Activated naive CD8-positive, alpha-beta T cell treated with anti-CD3 and anti-CD28 coated beads for 36 hours (primary cell): ENCODE measurements around the gene PRKRIP1. TPM values are rescaled to one million over a fixed set of nuclear protein-coding genes. Genes with fewer than 3 reads are reported as not detected.

ENCODE experiments used
- DNase-seq: peaks from one replicate; pipeline ENCODE4 v3.0.0; 2021
- H3K27ac Mint-ChIP-seq: one replicate; pipeline ENCODE4 v1.8.0; 2022; ENCODE audit warnings: mild to moderate bottlenecking, moderate library complexity, mixed read lengths
- H3K27me3 Mint-ChIP-seq: one replicate; pipeline ENCODE4 v1.8.0; 2022; ENCODE audit warnings: mild to moderate bottlenecking, mixed read lengths
- H3K36me3 Mint-ChIP-seq: one replicate; pipeline ENCODE4 v1.8.0; 2021; ENCODE audit warnings: mild to moderate bottlenecking, mixed read lengths
- H3K4me1 Mint-ChIP-seq: one replicate; pipeline ENCODE4 v1.8.0; 2021; ENCODE audit warnings: mixed read lengths
- H3K4me3 Mint-ChIP-seq: one replicate; pipeline ENCODE4 v1.8.0; 2022; ENCODE audit warnings: mild to moderate bottlenecking, moderate library complexity, mixed read lengths
- H3K9me3 Mint-ChIP-seq: one replicate; pipeline ENCODE4 v1.8.0; 2022; ENCODE audit warnings: mixed read lengths
- total RNA-seq, 2 experiments: library from RNA; stranded (reverse); gene quantifications; one replicate each; pipeline ENCODE4 v1.2.3, GENCODE V29; 2021

The PRKRIP1 gene
- total RNA-seq, 2 experiments from 2014 or later = 25.1 to 25.2 TPM

DNA sequence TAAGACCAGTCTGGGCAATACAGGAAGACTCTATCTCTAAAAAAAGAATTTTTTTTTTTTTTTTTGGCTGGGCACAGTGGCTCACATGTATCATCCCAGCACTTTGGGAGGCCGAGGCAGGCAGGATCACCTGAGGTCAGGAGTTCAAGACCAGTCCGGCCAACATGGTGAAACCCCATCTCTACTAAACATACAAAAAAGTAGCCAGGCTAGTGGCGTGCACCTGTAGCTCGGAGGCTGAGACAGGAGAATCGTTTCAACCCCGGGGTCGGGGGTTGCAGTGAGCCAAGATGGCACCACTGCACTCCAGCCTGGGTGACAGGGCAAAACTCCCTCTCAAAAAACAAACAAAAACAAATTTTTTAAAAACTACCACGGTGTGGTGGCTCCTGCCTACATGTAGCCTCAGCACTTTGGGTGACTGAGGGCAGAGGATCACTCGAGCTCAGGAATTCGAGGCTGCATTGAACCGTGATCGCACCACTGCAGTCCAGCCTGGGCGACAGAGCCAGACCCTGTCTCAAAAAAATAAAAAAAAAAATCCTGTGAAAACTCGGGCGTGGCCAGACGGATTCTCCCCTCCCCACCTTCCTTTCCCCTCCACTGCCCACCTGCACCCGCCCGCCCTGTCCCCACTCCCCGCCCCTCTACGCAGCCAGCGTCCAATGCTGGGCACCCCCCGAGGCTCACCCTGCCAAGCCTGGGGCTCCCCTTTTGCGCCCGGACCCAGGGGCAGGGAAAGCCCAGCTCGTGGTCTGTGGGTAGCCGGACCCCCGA lies 36.5 kb downstream of the PRKRIP1 start:
- H3K4me3 Mint-ChIP-seq = peak overlapping the region; percentile 76
- H3K36me3 Mint-ChIP-seq = peaks cover 13% of the 10 kb centered on the region
- H3K4me1 Mint-ChIP-seq = peaks cover 43% of the 10 kb centered on the region
- no peaks in the 10 kb centered on the region for H3K9me3 Mint-ChIP-seq
- H3K27ac Mint-ChIP-seq = peak overlapping the region; percentile 92
- no peaks in the 10 kb centered on the region for H3K27me3 Mint-ChIP-seq
- DNase-seq = no peak

DNA sequence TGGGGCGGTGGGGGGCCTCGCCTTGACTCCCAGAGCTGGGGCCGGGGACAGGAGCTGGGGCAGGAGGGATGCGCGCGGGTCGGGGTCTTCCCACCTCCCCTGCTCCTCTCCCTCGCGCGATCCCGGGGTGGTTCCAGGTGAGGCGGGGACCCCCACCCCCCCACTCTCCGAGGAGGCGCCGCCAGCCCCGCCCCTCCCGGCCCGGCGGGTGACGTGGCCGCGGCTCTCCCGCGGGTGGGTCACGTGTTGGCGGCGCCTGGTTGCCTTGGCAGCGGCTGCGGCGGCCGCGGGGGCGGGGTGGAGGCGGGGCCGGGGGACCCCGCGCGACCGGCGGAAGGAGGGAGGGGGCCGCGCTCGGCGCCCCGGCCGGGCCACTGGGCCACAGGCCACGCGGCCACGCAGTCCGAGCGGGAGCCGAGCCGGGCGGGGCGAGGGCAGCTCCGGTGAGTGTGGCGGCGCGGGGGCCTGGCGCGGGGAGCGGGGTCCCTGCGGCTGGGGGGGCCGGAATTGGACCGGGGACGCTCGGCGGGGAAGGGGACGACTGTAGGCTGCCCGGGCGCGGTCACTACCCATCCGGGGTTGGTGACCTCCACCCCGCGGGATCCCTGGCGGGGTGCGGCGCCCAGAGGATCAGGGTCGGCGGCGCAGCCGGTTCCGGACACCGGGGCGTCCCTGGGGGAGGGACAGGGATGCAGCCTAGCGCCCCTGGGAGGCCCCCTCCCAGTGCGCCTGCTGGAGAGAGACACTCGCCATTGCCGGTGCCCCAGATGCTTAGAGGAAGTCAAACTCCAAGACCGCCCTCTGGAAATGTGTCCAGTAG lies 37.3 kb downstream of the PRKRIP1 start, which contains the start of gene ORAI2:
Gene ORAI2, plus strand, starts transcription at position 357 of the 820 bp plus-strand sequence. CDS start 5,382 bp downstream, outside the sequence.
- peaks cover 40% of the 10 kb centered on the region for H3K4me1 Mint-ChIP-seq
- peaks cover 6% of the 10 kb centered on the region for H3K36me3 Mint-ChIP-seq
- no peaks in the 10 kb centered on the region for H3K27me3 Mint-ChIP-seq
- peak within 1 kb of the TSS; percentile 89 for H3K4me3 Mint-ChIP-seq
- H3K9me3 Mint-ChIP-seq = no peaks in the 10 kb centered on the region
- peak within 1 kb of the TSS; percentile 92 for H3K27ac Mint-ChIP-seq
- DNase-seq = peak; percentile 90

DNA sequence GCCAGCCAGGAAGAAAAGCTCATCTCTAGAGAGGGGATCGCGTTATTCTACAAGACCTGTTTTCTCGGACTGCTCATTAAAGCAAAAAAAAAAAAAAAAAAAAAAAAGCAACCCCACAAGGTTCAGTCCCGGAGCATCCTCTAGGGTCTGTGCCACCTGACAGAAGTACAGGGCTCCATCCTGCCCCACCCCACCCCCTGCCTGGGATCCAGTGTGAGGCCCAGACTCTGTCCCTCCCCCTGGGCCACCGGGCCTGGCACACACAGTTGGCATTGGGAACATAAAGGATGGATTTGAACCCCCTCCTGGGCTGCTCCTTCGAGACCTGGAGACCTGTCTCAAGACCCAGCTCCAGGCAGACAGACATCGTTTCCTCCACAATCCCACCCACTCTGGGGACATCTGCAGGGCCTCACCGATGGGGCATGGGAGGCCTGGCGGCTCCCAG lies 37.9 kb downstream of the PRKRIP1 start:
- Mint-ChIP-seq H3K9me3 (no peaks in the 10 kb centered on the region), H3K4me1 (peaks cover 40% of the 10 kb centered on the region)

DNA sequence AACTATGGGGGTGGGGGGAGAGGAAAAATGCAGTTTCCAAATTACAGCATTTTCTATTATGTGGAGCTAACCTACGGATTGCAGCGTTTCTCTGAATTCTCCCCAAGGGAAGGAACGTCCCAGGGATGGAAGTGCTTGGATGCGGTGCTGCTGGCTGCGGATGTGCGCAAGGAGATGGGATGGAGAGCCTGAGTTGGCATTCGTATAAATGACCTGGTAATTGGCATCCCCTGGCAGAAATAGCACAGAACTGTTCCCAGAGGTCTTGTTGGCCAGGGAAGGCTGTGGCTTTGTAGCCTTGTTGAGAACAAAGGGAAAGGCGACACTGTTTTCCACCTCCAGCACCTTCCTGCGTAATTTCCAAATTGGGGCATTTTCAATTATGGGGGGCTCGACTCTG lies 40.0 kb downstream of the PRKRIP1 start:
- peaks cover 7% of the 10 kb centered on the region for H3K36me3 Mint-ChIP-seq
- no peaks in the 10 kb centered on the region for H3K9me3 Mint-ChIP-seq
- no peaks in the 10 kb centered on the region for H3K27me3 Mint-ChIP-seq
- DNase-seq = no peak
- H3K4me3 Mint-ChIP-seq = no peak overlapping the region
- no peak overlapping the region for H3K27ac Mint-ChIP-seq
- peaks cover 26% of the 10 kb centered on the region for H3K4me1 Mint-ChIP-seq

More for the DNA sequence above, 37.9 kb downstream of the PRKRIP1 start:
- Mint-ChIP-seq H3K27ac (peak overlapping the region; percentile 72), H3K4me3 (peak overlapping the region; percentile 89), H3K27me3 (no peaks in the 10 kb centered on the region), H3K36me3 (peaks cover 6% of the 10 kb centered on the region)
- no peak for DNase-seq

DNA sequence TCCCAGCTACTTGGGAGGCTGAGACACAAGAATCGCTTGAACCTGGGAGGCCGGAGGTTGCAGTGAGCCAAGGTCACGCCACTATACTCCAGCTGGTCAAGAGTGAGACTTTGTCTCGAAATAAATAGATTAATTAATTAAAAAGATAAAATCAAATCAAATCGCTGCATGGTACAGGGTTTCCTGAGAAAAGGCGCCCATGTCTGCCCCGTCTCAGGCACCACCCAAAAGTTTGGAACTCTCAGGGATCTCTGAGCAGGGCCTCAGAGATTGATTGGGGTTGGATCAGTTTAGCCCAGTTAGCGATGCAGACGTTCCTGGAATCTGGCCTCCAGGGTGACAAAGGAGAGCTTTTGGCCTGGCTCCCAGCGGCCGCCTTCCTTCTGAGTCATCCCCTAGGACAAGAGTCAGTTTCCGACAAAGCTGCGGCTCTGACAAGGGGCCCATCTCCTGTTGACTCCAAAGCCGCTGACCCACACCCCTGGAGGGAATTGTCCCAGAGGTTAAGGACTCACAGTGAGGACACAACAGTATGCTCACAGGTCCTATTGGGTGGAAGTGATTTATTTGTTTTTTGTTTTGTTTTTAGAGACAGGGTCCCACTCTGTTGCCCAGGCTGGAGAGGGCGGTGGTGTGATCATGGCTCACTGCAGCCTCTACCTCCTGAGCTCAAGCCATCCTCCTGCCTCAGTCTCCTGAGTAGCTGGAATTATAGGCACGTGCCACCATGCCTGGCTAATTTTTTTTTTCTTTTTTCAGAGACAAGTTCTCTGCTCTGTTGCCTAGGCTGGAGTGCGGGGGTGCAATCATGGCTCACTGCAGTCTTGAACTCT lies 44.0 kb downstream of the PRKRIP1 start:
- no peaks in the 10 kb centered on the region for H3K27me3 Mint-ChIP-seq
- H3K27ac Mint-ChIP-seq = no peak overlapping the region
- H3K4me1 Mint-ChIP-seq = peaks cover 8% of the 10 kb centered on the region
- H3K9me3 Mint-ChIP-seq = no peaks in the 10 kb centered on the region
- peaks cover 6% of the 10 kb centered on the region for H3K36me3 Mint-ChIP-seq
- H3K4me3 Mint-ChIP-seq = no peak overlapping the region
- DNase-seq = no peak

DNA sequence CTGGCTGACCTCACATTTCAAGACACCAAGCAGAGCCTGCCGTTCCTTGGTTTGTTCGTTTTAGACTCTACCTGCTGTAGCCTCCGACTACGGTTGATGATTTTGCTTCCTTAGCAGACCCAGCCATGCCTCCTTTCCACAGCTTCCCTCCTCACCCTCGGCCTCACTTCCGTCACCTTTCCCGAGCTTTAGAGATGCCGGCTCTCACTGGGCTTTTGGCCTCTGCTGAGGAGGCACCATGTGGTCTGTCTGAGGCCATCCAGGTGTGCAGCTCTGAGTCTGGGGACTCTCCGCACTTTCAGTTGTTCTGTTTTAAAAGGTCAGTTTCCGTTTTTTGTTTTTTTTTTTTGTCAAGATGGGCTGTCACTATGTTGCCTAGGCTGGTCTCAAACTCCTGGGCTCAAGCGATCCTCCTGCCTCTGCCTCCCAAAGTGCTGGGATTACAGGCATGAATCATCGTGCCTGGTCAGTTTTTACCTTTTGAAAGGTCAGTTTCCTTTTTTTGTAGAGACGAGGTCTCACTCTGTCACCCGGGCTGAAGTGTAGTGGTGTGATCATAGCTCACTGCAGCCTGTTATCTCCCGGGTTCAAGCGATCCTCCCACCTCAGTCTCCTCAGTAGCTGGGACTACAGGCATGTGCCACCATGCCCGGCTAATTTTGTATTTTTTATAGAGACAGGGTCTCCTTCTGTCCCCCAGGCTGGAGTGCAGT lies 49.0 kb downstream of the PRKRIP1 start:
- Mint-ChIP-seq H3K9me3 (no peaks in the 10 kb centered on the region), H3K27ac (no peak overlapping the region), H3K4me3 (no peak overlapping the region), H3K27me3 (no peaks in the 10 kb centered on the region), H3K4me1 (peaks cover 10% of the 10 kb centered on the region), H3K36me3 (peaks cover 7% of the 10 kb centered on the region)
- DNase-seq = no peak

DNA sequence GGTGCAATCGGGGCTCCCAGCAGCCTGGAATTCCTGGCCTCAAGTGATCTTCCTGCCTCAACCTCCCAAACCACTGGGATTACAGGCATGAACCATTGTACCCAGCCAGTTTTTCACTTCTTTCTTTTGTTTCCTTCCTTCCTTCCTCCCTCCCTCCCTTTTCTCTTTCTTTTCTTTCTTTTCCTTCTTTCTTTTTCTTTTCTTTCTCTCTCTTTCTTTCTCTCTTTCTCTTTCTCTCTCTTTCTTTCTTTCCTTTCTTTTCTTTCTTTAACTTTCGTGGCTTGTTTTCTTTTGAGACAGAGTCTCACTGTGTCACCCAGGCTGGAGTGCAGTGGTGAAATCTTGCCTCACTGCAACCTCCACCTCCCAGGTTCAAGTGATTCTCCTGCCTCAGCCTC lies 49.5 kb downstream of the PRKRIP1 start:
- H3K4me3 Mint-ChIP-seq = no peak overlapping the region
- H3K27me3 Mint-ChIP-seq = no peaks in the 10 kb centered on the region
- no peak overlapping the region for H3K27ac Mint-ChIP-seq
- H3K4me1 Mint-ChIP-seq = peaks cover 10% of the 10 kb centered on the region
- DNase-seq = no peak
- peaks cover 7% of the 10 kb centered on the region for H3K36me3 Mint-ChIP-seq
- H3K9me3 Mint-ChIP-seq = no peaks in the 10 kb centered on the region

DNA sequence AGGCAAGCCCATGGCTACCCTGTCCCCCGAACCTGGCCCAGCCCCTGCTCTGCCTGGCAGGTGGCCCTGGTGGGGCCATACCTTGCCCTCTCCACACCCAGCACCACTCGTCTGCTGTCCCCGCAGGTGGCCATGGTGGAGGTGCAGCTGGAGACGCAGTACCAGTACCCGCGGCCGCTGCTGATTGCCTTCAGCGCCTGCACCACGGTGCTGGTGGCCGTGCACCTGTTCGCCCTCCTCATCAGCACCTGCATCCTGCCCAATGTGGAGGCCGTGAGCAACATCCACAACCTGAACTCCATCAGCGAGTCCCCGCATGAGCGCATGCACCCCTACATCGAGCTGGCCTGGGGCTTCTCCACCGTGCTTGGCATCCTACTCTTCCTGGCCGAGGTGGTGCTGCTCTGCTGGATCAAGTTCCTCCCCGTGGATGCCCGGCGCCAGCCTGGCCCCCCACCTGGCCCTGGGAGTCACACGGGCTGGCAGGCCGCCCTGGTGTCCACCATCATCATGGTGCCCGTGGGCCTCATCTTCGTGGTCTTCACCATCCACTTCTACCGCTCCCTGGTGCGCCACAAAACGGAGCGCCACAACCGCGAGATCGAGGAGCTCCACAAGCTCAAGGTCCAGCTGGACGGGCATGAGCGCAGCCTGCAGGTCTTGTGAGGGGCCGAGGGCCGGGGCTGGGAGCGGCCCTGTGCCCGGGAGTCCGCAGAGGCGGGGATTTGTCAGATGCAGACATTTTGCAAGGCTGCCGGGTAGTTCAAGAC lies 50.4 kb downstream of the PRKRIP1 start:
- Mint-ChIP-seq H3K4me1 (peaks cover 10% of the 10 kb centered on the region), H3K36me3 (peaks cover 7% of the 10 kb centered on the region), H3K9me3 (no peaks in the 10 kb centered on the region), H3K27me3 (no peaks in the 10 kb centered on the region), H3K27ac (no peak overlapping the region), H3K4me3 (no peak overlapping the region)
- no peak for DNase-seq

DNA sequence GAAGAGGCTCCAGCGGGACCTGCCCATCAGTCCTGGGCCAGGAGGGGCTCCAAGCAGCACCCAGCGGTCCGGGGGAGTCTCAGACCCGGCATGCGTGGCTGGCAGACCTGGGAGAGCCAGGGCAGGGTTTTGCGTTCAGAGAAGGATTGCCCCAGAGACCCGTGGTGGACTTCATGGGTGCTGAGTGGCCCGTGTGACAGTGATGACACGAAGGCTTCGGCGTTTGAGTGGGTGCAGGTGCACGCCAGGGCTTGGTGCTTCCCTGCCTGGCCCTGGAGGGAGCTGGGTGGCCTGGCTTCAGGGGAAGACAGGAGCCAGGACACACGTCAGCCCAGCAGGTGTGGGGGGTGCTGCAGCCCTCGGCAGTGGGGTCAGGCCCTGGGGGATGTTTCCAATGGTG lies 51.1 kb downstream of the PRKRIP1 start:
- no peaks in the 10 kb centered on the region for H3K9me3 Mint-ChIP-seq
- H3K4me1 Mint-ChIP-seq = peaks cover 10% of the 10 kb centered on the region
- H3K36me3 Mint-ChIP-seq = peaks cover 7% of the 10 kb centered on the region
- H3K27me3 Mint-ChIP-seq = no peaks in the 10 kb centered on the region
- H3K27ac Mint-ChIP-seq = no peak overlapping the region
- no peak overlapping the region for H3K4me3 Mint-ChIP-seq
- no peak for DNase-seq

DNA sequence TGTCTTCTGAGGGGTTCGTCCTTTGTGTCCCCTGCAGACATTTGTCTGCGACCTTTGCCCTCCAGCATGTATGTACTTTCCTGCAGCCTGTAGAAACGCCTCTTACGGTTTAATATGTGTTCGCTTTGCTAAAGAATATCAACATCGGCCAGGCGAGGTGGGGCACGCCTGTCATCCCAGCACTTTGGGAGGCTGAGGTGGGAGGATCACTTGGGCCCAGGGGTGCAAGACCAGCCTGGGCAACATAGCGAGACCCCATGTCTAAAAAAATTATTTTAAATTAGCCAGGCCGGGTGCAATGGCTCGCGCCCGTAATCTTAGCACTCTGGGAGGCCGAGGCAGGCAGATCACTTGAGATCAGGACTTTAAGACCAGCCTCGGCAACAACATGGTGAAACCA lies 53.0 kb downstream of the PRKRIP1 start:
- H3K9me3 Mint-ChIP-seq = no peaks in the 10 kb centered on the region
- no peaks in the 10 kb centered on the region for H3K27me3 Mint-ChIP-seq
- H3K4me3 Mint-ChIP-seq = no peak overlapping the region
- DNase-seq = no peak
- no peak overlapping the region for H3K27ac Mint-ChIP-seq
- peaks cover 7% of the 10 kb centered on the region for H3K36me3 Mint-ChIP-seq
- peaks cover 8% of the 10 kb centered on the region for H3K4me1 Mint-ChIP-seq

DNA sequence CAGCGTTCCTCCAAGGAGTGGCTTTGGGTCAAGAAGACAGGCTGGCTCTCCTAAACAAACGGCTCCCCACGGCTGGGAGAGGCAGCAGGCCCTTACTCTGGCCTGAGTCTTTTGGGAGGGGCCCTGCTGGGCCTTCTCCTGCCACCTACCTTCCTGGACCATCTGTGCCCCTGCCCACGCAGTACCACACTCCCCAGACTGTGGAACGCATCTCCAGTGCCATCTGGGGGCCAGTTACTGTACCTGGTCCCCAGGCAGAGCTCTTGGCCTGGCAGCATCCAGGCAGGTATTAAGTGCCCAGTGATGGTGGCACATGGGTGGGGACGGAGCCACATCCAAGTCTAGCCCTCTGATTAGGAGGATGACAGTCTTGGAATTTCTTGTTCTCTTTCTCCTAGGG lies 54.1 kb downstream of the PRKRIP1 start:
- Mint-ChIP-seq H3K4me1 (peaks cover 4% of the 10 kb centered on the region), H3K9me3 (no peaks in the 10 kb centered on the region), H3K27me3 (no peaks in the 10 kb centered on the region), H3K27ac (no peak overlapping the region), H3K4me3 (no peak overlapping the region), H3K36me3 (peaks cover 4% of the 10 kb centered on the region)
- DNase-seq = peak; percentile 42

DNA sequence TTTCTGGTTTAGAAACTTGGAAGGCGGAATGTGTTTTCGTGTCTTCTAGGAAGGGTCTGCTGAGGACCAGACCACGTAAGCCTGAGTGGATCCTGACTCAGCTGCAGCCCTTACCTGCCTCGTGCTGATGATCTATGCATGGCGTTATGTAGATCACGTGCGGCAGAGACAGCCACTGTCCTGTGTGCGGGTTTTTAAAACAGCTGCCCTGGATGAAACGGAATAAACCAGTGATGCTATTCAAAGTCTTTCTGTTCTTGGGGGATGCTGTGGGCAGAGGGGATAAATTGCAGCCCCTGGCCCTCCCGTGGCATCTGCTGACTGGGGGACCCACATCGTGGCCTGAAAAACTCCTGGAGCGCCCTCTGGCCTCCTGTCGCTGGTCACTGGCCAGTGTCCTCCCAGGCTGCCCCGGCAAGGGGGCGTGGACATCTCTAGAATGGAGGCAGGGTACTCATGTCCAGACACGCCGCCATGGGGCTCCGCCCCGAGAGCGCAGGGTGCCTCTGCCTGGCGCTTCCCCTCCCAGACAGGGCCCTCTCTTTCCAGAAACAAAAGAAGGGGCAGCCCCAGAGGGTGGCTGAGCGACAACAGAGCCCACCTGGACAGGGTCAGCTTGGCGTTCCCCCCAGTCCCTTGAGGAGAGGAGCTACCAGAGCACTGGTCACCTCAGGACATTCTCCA lies 55.4 kb downstream of the PRKRIP1 start:
- DNase-seq = no peak
- no peak overlapping the region for H3K27ac Mint-ChIP-seq
- H3K9me3 Mint-ChIP-seq = no peaks in the 10 kb centered on the region
- H3K36me3 Mint-ChIP-seq = peaks cover 4% of the 10 kb centered on the region
- H3K4me1 Mint-ChIP-seq = peaks cover 2% of the 10 kb centered on the region
- H3K4me3 Mint-ChIP-seq = no peak overlapping the region
- H3K27me3 Mint-ChIP-seq = no peaks in the 10 kb centered on the region

DNA sequence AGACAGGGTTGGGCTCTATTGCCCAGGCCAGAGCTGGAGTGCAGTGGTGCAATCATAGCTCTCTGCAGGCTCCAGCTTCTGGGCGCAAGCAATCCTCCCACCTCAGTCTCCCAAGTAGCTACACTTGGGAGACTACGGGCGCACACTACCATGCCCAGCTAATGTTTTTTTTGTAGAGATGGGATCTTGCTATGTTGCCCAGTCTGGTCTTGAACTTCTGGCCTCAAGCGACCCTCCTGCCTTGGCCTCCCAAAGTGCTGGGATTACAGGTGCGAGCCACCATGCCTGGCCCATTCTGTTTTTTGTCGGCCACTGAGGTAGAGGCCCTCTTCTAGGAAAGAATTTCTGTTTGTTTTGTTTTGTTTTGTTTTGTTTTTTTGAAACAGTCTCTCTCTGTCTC lies 56.3 kb downstream of the PRKRIP1 start:
- Mint-ChIP-seq H3K9me3 (no peaks in the 10 kb centered on the region), H3K4me1 (peaks cover 2% of the 10 kb centered on the region), H3K27ac (no peak overlapping the region), H3K36me3 (peaks cover 4% of the 10 kb centered on the region), H3K4me3 (no peak overlapping the region), H3K27me3 (no peaks in the 10 kb centered on the region)
- no peak for DNase-seq
